NCI-H526 treated with DMSO at 0.1 percent for 48 hours (cell line): Measurements from ENCODE around the gene FAM193A.
A peak's percentile ranks its signal among the peaks of the same experiment; 100 is the strongest.
"Not testable (repeated sequence)": the region's sequence is repeated elsewhere in the genome, so short reads cannot be mapped to it uniquely, and the experiment has no call there.

Source experiments
- DNase-seq: peaks from one replicate; lab custom pipeline; 2025; lab: John Stamatoyannopoulos, UW

FAM193A gene

DNA sequence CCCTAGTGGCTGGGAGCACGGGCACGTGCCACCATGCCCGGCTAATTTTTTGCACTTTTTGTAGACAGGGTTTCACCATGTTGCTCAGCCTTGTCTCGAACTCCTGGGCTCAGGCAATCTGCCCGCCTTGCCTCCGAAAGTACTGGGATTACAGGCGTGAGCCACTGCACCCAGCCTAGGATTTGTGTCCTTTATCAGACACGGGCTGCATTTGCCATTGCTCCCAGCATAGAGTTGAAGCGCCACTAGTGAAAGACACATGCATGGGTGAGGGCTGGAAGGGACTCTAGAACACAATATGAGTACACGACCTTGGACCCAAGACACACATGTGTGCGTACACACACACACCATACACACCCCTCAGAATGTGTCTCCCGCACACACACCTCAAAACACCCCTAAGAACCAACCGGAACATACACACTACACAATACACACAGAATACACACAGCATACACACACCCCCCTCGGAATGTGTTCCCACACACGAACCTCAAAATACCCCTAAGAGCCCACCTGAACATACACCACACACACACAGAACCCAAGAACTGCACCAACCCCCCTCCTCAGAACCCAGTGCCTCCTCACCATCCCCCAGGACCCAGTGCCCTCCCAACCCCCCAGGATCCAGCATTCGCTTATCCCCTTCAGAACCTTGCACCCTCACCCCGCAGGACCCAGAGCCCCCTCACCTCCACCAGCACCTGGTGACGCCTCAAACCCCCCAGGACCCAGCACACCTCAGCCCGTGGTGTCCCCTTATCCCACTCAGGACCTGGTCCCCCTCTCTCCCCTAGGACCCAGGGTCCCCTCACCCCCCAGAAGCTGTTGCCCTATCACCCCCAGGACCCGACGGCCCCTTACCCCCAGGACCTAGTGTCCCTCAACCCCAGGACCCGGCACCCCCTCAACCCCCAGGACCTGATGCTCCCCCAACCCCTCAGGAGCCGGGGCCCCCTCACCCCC is 218.7 kb downstream of the FAM193A start:
- DNase-seq: no peak

DNA sequence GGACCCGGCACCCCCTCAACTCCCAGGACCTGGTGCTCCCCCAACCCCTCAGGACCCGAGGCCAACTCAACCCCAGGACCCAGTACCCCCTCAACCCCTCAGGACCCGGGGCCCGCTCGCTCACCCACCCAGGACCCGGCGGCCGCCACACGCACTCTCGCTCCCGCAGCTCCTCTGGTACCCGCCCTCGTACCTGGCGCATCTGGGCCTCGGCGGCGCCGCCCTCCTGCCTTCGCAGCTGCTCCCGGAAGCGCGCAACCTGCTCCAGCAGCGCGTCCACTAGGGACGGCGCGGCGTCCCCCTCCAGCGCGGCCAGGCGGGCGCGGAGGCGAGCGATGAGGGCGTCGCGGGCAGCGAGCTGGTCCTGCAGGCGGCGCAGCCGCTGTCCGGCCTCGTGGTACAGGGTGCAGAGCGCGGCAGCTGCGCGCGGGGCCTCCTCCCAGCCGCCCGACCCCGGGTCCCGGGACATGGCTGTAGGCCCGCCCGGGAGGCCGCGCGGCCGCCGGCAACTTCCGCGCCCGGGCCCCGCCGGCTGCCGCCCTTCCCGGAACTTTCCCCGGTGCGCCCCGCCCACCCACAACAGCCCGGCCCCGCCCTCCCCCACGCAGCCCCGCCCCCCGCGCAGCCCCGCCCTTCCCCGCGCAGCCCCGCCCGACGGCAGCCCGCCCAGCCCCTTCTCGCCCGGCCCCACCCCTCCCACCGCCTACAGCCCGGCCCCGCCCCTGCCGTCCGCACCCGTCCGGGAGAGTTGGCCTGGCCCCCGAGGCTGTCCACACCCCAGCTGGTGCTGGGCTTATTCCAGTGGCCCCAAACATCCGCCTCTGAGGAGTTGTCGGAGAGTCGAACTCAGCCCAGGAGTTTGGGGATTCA is 219.6 kb downstream of the FAM193A start, which contains the start of gene TNIP2:
Gene TNIP2 (minus strand): TSS at position 516 of the 870 bp plus-strand sequence. CDS start 47 bp downstream, at position 469.
- peak; percentile 38 for DNase-seq

DNA sequence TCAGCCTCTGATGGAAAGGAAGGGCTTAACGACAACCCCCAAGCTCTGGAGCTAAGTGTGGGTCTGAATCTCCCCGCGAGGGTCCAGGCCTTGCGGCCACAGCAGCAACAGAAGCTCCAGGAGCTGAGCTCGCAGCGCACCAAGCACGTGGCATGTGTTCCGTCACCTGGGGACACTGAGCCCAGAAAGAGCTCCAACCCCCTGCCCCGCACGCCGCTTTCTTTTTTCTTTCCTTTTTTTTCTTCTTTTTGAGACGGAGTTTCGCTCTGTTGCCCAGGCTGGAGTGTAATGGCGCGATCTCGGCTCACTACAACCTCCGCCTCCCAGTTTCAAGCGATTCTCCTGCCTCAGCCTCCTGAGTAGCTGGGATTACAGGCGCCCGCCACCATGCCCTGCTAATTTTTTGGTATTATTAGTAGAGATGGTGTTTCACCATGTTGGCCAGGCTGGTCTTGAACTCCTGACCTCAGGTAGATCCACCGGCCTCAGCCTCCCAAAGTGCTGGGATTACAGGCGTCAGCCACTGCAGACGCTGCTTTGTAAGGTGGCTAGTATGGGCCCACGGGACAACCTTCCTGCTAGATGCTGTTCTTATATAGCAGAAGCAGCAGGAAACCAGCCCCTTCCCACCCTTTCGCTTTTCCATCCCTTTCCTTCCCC is 220.4 kb downstream of the FAM193A start:
- DNase-seq: no peak

DNA sequence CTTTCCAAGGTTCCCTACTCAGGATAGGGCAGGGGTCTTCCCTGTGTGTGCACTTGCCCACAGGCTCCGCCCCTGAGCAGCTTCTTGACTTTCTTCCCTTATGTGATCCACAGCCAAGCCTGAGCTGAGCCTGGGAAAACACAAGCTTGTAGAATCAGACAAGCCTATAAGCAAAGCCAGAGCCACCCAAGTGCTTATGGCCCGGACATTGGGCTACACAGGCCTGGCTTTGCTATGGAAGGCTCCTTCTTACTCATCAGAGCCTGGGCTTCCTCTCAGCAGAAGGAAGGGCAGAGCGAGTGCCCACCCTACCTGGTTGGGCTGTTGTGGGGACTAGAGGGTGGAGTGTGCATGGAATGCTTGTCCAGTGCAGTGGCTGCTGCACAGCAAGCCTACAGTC is 221.0 kb downstream of the FAM193A start:
- no peak for DNase-seq

DNA sequence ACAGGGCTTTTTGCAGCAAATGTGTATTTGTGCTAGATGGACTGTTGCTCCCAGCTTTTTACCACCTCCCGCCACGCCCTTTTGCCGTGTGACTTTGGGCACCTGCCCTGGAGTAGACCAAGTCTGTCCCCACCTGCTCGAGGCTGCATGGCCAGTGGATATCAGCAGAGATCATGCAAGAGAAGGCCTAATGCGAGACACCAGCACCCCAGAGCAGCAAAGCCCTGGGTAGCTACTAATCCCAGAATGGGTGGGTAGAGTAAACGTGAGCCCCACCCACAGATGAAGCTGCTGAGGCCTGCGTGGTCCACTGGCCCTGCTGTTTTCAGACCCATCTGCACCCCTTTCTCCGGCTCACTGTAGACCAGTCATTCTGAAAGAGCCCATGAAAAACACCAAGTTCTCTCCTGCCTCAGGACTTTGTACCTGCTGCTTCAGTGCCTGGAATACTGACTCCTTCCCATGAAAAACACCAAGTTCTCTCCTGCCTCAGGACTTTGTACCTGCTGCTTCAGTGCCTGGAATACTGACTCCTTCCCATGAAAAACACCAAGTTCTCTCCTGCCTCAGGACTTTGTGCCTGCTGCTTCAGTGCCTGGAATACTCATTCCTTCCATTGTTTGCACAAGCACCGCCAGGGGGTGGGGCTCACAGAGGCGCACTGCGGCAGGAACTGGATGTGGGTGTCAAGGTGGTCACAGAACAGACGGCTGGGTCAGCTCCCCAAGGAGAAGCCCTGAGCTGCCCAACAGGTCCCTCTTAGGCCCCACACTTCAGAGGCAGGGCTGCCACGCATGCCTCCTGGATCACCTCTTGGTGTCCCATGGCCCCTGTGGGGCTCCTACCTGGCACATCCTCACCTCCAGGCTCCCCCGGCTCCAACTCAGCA is 224.8 kb downstream of the FAM193A start:
- DNase-seq: no peak

DNA sequence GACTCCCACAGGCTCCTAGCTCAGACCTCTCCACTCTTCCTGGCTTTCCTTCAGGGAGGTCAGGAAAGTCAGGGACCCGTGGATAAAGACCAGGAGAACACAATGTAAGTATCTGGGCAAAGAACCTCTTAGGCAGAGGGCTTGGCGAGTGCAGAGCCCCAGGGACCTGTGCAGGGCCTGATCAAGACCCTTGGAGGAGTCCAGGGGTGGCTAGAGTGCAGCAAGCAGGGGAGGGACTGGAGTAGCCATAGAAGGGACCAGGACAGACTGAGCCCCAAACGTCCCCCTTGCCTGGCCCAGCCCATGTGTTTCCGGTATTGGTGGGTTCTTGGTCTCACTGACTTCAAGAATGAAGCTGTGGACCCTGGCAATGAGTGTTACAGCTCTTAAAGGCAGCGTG is 225.6 kb downstream of the FAM193A start:
- DNase-seq: no peak

DNA sequence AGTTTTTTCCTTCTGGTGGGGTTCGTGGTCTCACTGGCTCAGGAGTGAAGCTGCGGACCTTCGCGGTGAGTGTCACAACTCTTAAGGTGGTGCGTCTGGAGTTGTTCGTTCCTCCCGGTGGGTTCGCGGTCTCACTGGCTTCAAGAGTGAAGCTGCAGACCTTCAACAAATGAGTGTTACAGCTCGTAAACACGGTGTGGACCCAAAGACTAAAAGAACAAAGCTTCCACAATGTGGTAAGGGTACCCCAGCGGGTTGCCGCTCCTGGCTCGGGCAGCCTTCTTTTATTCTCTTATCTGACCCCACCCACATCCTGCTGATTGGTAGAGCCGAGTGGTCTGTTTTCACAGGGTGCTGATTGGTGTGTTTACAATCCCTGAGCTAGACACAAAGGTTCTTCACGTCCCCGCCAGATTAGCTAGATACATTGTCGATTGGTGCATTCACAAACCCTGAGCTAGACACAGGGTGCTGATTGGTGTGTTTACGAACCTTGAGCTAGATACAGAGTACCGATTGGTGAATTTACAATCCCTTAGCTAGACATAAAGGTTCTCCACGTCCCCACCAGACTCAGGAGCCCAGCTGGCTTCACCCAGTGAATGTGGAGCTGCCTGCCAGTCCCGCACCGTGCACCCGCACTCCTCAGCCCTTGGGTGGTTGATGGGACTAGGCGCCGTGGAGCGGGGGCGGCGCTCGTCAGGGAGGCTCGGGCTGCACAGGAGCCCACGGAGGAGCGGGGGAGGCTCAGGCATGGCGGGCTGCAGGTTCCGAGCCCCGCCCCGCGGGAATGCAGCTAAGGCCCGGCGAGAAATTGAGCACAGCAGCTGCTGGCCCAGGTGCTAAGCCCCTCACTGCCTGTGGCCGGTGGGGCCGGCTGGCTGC is 226.3 kb downstream of the FAM193A start:
- DNase-seq: not testable (repeated sequence)

DNA sequence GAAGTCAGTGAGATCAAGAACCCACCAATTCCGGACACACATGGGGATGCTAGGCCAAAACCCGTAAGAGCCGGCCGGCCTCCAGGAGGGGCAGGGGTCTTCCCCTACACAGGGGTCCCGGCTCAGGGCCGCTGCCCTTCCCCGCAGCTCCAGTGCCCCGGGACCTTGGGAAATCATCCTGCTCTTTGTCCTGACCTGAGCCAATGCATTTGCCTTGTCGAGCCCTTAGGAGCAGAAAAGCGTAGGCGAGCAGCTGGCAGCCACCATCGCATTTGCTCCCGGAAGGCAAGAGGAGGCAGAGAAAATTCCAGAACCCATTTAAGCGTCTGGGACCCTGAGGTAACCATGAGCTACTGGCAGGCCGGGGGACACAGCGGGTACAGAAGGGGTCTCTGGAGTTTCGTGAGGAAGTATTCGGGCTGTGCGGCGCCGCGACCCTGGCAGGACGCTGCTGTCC is 227.1 kb downstream of the FAM193A start:
- DNase-seq: no peak

DNA sequence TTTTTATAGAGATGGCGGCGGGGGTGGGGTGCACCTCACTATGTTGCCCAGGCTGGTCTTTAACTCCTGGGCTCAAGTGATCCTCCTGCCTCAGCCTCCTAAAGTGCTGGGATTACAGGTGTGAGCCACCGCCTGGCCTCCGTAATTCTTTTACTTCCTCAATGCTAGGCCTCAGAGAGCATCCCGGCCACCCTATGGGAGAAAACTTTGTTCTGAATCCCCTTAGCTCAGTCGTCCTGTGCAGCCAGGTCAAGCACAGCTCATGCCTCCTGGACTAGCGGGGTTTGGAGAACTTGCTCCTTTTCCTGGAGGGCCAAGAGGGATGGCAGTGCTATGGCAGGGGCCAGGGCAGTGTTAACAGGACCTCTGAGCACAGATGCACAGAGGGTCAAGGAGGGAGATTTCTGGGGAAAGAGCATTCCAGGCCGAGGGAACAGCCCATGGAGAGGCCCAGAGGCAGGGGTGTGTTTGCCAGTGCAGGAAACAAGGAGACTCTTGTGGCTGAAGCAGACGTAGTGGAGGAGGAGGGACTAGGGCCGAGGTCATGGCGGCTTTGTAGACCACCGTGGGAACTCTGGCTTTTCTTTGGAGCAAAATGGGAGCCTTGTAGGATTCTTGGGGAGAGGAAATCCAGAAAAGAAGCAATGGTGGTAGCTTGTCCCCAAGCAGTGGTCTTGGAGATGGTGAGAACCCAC is 229.5 kb downstream of the FAM193A start:
- no peak for DNase-seq

DNA sequence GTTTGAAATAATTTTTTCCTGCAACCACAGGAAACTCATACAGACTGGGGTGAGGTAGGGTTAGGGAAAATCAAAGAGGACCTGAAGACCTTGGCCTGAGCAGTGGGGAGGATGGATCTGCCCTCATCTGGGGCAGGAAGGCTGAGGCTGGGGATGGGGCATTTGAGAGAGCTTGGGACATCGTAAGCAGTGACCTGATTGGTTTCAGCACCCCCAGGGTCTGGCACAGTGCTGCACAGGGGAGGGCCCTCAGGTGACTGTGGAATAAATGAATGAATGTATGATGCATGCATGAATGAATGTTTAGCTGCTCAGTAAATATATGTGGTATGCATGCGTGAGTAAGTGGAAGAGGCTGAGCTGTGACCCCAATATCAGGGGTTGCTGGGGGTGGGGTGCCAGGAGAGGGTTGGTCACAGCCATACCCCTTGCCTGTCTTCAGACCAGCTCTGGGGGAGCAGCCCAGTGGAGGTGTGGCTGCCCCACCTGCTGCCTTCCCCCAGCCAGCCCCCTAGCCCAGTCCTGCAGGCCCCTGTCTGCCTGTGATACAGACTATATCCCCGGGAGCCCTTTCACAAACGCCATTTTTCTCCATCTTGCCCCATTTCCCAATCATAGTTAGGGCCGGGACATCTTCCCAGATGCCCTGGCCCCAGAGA is 230.7 kb downstream of the FAM193A start:
- no peak for DNase-seq

DNA sequence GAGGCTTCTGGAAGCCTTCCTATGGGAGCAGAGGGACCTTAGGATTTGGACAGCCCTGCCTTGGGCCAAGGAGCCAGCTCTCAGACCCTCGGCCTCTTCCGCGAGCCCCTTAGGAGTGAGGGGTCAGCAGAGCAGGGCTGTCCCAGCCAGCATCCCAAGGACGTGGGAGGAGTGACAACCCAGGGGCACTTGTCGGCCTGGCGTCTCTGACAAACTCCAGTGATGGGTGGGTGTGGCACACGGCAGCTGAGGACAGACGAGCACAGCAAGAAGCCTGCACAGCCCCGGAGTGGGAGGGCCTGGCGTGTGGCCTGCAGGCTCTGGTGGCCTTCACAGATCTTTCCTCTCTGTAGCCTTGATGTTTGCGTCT is 231.2 kb downstream of the FAM193A start:
- DNase-seq: no peak

DNA sequence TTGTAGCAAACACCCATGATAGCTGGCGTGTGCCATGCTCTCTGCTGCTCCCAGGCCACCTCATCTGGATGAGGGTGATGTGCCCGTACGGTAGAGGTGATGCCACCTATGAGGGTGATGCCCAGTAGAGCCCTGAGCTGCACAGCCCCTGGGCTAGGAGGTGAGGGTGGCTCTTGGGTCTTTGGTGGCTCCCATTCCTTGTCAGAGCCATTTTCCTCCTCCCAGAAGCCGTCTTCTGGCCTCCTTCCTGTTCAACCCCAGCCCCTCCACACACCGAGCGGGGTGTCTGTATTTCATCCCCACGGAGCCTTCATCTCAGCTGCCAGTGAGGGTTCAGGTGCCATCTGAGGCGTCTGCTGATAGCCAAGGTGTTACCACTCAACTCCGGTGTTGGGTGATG is 231.7 kb downstream of the FAM193A start:
- DNase-seq: no peak

DNA sequence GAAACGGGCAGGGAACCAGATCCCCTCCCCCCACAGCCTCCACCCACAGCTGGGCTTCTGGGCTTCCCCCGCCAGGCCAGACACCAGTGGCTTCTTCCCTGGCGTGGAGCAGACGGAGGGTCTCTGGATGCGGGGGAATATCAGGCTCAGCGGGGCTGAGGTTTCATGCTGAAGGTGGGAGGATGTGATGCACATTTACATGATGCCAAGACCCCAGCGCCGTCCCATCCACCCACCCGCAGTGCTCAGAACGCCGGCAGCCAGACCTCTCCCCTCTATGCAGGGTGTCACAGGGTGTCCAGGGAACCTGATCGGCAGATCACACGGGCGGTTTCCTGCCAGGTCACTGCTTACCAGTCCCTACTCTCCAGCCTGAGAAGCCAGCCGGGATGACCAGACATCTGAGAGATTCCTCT is 232.5 kb downstream of the FAM193A start:
- DNase-seq: no peak

DNA sequence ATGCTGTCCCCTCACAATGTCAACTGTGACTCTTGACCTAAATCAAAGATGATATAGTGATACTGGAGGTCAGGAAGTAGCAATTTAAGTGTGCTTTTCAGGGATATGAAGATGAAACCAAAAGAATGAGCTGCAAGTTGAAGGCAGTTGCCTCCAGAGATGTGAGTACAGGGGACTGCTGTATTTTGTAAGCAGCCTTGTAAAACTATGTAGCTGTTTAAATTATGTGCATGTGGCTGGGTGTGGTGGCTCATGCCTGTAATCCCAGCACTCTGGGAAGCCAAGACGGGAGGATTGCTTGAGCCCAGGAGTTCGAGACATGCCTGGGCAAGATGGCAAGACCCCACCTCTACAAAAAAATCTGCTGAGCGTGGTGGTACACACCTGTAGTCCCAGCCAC is 234.8 kb downstream of the FAM193A start:
- no peak for DNase-seq

DNA sequence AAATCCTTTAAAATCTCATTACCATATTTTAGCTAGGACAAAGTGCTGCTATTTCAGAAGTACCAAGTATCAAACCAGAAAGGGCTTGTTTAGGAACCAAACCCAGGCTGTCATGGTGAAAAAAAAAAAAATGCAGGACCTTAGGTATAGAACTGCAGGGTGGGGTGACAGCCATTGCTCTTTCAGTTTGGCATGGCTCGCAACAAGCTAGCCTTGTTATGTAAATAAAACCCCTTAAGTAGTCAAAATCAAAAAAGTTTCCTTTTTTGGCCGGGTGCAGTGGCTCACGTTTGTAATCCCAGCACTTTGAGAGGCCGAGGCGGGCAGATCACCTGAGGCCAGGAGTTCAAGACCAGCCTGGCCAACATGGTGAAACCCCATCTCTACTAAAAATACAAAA is 244.2 kb downstream of the FAM193A start:
- not testable (repeated sequence) for DNase-seq

DNA sequence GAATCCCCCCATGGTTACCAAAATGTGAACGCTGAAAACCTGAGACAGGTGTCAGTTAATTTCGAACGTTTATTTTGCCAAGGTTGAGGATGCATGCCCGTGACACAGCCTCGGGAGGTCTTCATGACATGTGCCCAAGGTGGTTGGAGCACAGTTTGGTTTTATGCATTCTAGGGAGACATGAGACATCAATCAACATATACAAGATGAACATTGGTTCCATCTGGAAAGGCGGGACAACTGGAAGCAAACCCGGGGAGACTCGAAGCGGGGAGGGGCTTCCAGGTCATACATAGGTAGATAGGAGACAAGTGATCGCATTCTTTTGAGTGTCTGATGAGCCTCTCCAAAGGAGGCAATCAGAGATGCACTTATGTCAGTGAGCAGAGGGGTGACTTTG is 245.5 kb downstream of the FAM193A start:
- no peak for DNase-seq
